PFSK-1 (cell line): Measurements from ENCODE around the gene FAM124A.

Experiments
- POLR2AphosphoS5 ChIP-seq: IDR thresholded peaks from 2 replicates; pipeline ENCODE4 v1.6.1; 2012; ENCODE audit warnings: low read depth, mild to moderate bottlenecking, control low read depth, low read length, moderate library complexity
- SIN3A ChIP-seq: IDR thresholded peaks from 2 replicates; pipeline ENCODE4 v1.6.1; 2012; ENCODE audit warnings: mild to moderate bottlenecking, low read length, moderate library complexity, borderline replicate concordance; ENCODE audit not compliant: insufficient read depth
- TF ChIP-seq, protein P1 (sequence below), 2 experiments: IDR thresholded peaks; 2 replicates each; pipeline versions ENCODE4 v1.6.1 to v1.8.0; 2011 to 2012; ENCODE audit warnings: low read depth in 2 of 2, low read length in 2 of 2, control low read depth in 1 of 2, inconsistent platforms in 1 of 2, mild to moderate bottlenecking in 1 of 2, moderate library complexity in 1 of 2; ENCODE audit not compliant: insufficient read depth in 1 of 2

DNA sequence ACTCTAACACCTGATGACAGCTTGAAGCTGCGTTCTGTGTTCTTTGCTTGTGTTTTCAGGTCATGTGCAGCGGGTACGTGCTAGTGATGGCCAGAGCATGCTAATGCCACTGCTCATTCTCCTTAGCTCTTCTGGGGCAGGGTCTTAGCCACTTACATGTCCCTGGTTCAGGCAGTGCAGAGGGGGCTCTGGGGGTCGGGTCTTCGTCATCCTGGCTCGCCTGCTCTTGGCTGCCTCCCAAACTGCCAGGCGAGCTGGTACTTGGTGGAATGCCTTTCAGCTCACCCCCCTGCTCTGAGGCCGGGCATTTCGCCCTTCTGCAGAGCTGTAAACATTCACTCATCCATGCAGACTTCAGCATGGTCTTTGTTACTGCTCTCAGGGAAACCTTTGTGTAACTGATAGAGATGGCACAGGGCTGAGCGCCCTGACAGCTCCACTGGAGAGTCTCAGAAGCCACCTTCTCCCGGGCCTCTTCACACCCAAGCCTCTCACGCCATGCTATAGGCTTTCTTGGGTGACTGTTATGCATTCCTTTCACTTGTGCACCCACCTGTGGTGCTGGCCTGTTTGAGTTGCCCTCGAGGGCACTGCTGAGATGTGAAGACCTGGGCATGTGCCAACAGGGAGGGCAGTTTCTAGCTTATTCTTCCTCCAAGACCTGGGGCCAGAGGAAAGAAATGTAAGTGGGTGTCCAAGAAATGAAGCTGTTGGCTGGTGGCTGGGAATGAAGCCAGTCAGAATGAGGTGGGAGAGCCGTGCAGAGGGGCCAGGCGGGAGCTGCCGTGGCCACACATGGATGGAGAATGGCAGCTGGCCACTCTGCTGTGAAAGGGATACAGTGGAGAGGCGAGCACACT, 24.4 kb downstream of the FAM124A start:
- TF ChIP-seq POLR2AphosphoS5 (no peak), SIN3A (no peak)
- TF ChIP-seq, protein P1, sequence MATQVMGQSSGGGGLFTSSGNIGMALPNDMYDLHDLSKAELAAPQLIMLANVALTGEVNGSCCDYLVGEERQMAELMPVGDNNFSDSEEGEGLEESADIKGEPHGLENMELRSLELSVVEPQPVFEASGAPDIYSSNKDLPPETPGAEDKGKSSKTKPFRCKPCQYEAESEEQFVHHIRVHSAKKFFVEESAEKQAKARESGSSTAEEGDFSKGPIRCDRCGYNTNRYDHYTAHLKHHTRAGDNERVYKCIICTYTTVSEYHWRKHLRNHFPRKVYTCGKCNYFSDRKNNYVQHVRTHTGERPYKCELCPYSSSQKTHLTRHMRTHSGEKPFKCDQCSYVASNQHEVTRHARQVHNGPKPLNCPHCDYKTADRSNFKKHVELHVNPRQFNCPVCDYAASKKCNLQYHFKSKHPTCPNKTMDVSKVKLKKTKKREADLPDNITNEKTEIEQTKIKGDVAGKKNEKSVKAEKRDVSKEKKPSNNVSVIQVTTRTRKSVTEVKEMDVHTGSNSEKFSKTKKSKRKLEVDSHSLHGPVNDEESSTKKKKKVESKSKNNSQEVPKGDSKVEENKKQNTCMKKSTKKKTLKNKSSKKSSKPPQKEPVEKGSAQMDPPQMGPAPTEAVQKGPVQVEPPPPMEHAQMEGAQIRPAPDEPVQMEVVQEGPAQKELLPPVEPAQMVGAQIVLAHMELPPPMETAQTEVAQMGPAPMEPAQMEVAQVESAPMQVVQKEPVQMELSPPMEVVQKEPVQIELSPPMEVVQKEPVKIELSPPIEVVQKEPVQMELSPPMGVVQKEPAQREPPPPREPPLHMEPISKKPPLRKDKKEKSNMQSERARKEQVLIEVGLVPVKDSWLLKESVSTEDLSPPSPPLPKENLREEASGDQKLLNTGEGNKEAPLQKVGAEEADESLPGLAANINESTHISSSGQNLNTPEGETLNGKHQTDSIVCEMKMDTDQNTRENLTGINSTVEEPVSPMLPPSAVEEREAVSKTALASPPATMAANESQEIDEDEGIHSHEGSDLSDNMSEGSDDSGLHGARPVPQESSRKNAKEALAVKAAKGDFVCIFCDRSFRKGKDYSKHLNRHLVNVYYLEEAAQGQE (IDR thresholded peaks at IDR 0.05; ENCODE audit: insufficient read depth in 1 of 2, low read depth in 2 of 2, low read length in 2 of 2) = no peak
